Measurements from ENCODE around the gene RAB5B. TPM values are rescaled to one million over a fixed set of nuclear protein-coding genes. Genes with fewer than 3 reads are reported as not detected.
A peak's percentile ranks its signal among the peaks of the same experiment; 100 is the strongest.
"Not testable (repeated sequence)": the region's sequence is repeated elsewhere in the genome, so short reads cannot be mapped to it uniquely, and the experiment has no call there.

The RAB5B gene
- total RNA-seq, 1 experiment from 2014 or later: 46.9 TPM

- no peak for DNase-seq (ENCODE audit: low spot score)
These were observed 40.3 kb downstream of the RAB5B start for GRCh38 chr12:56014205-56014604.

GRCh38 chr12:56017181-56017580 lies 43.3 kb downstream of the RAB5B start:
- no peak for DNase-seq (ENCODE audit: low spot score)

- DNase-seq (ENCODE audit: low spot score): no peak
These were observed 44.5 kb downstream of the RAB5B start for GRCh38 chr12:56018356-56018755.

GRCh38 chr12:56020423-56021184 lies 46.7 kb downstream of the RAB5B start, which contains the start of gene IKZF4:
Gene IKZF4, plus strand, starts transcription at chr12:56021043. Its CDS starts 451 bp downstream, at chr12:56021494.
- no peak for DNase-seq (ENCODE audit: low spot score)

GRCh38 chr12:56021889-56022497 lies 48.1 kb downstream of the RAB5B start:
- no peak for DNase-seq (ENCODE audit: low spot score)

- DNase-seq (ENCODE audit: low spot score): no peak
These were observed 54.8 kb downstream of the RAB5B start for GRCh38 chr12:56028511-56029165.

- DNase-seq (ENCODE audit: low spot score): no peak
These were observed 55.3 kb downstream of the RAB5B start for GRCh38 chr12:56029166-56029519.

- no peak for DNase-seq (ENCODE audit: low spot score)
These were observed 55.9 kb downstream of the RAB5B start for GRCh38 chr12:56029666-56030293.

GRCh38 chr12:56031987-56032386 lies 58.1 kb downstream of the RAB5B start:
- DNase-seq (ENCODE audit: low spot score): no peak

- DNase-seq (ENCODE audit: low spot score): no peak
These were observed 60.9 kb downstream of the RAB5B start for GRCh38 chr12:56034586-56035332.

GRCh38 chr12:56037161-56037560 lies 63.3 kb downstream of the RAB5B start:
- no peak for DNase-seq (ENCODE audit: low spot score)

GRCh38 chr12:56038022-56038655 lies 64.3 kb downstream of the RAB5B start:
- DNase-seq (ENCODE audit: low spot score): no peak

GRCh38 chr12:56040151-56040550 lies 66.3 kb downstream of the RAB5B start:
- DNase-seq (ENCODE audit: low spot score): no peak

GRCh38 chr12:56040963-56041551 lies 67.2 kb downstream of the RAB5B start:
- DNase-seq (ENCODE audit: low spot score): no peak

- peak; percentile 99 for DNase-seq (ENCODE audit: low spot score)
These were observed 67.9 kb downstream of the RAB5B start, which contains the start of gene RPS26 for GRCh38 chr12:56041552-56042429. Gene RPS26, plus strand, starts transcription at chr12:56041918. Its CDS starts 249 bp downstream, at chr12:56042167.

- DNase-seq (ENCODE audit: low spot score): not testable (repeated sequence)
These were observed 68.5 kb downstream of the RAB5B start for GRCh38 chr12:56042430-56042813.

- no peak for DNase-seq (ENCODE audit: low spot score)
These were observed 69.0 kb downstream of the RAB5B start for GRCh38 chr12:56042843-56043242.

Data from H4 (cell line).